ENCODE measurements around the gene HMOX1.
A peak's percentile ranks its signal among the peaks of the same experiment; 100 is the strongest.

The HMOX1 gene, protein sequence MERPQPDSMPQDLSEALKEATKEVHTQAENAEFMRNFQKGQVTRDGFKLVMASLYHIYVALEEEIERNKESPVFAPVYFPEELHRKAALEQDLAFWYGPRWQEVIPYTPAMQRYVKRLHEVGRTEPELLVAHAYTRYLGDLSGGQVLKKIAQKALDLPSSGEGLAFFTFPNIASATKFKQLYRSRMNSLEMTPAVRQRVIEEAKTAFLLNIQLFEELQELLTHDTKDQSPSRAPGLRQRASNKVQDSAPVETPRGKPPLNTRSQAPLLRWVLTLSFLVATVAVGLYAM

GRCh38 chr22:35380537-35381423, at the start of gene HMOX1:
HMOX1 (plus strand) TSS chr22:35381096; CDS start chr22:35381174, 78 bp downstream.
- DNase-seq = peak; percentile 46

DNA sequence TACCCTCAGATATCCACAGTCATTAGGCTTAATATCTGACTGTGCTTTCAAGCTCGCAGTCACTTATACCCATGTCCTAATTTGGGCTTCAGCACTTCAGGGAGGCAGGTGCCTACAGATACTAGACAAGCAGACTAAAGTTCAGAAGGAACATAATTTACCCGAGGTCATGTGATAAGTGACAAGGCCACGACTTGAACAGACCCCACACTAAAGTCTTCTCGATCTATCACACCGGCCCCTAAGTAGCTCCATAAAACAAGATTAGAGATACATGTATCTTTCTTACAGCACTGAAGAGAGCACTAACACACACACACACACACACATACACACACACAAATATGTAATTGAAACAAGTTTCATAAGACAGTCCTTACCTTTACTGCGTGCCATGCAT, 48.6 kb upstream of the HMOX1 start:
- no peak for DNase-seq

DNA sequence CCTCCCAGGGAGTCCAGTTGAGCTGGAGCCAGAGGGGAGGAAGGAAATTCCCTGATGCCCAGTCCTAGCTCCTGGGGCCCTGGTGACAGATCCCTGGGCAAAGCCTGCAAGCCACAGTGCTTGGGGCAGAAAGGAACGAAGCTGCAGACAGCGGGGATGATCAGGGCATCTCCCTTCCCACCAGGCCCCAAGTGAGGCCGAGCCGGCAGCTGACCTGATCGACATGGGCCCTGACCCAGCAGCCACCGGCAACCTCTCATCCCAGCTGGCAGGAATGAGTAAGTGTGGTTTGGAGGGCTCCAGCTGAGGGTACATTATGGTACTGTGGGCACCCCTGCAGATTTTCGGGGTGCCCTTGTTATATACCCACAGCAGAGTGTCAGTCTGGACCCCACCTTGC, 47.7 kb upstream of the HMOX1 start:
- no peak for DNase-seq

DNA sequence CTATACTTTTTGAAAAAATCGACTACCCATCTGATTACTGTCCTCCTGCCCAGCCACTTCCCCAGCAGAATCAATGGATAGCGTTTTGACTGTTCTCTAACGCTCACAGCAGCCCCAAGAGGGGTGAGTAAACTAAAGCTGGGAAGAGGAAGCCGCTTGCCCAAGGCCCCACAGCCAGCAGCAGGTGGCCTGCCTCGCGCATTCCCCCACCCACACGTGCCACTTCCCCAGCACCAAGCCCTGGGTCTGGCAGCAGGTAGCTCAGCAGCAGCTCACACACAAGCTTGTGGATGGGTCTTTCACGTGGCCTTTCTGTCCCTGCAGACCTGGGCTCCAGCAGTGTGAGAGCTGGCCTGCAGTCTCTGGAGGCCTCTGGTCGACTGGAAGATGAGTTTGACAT, 46.9 kb upstream of the HMOX1 start:
- DNase-seq = no peak

- no peak for DNase-seq
These were observed 45.4 kb upstream of the HMOX1 start for GRCh38 chr22:35335468-35335867.

GRCh38 chr22:35335936-35336781, 44.7 kb upstream of the HMOX1 start:
- no peak for DNase-seq

- DNase-seq = no peak
These were observed 43.0 kb upstream of the HMOX1 start for GRCh38 chr22:35337932-35338331.

GRCh38 chr22:35341090-35341874, 39.6 kb upstream of the HMOX1 start:
- DNase-seq = no peak

DNA sequence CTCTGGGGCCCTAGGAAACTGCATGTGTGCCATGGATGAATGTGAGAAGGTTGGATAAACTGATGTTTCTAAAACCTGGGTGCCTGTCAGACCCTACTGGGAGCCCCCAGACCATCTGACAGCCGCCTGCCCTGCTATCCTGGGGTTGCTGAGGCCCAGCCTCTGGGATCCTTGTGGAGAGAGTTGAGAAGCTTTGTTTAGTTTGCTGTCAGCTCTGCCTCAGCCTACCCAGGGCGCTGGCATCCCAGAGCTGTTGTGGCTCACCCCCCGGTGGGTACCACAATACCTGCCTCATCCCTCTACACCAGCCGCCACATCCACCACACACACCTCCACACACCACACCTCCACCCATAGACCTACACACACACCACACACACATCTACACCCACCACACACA, 38.5 kb upstream of the HMOX1 start:
- no peak for DNase-seq

- DNase-seq = no peak
These were observed 37.0 kb upstream of the HMOX1 start for GRCh38 chr22:35343664-35344550.

- DNase-seq = no peak
These were observed 35.8 kb upstream of the HMOX1 start for GRCh38 chr22:35344956-35345690.

DNA sequence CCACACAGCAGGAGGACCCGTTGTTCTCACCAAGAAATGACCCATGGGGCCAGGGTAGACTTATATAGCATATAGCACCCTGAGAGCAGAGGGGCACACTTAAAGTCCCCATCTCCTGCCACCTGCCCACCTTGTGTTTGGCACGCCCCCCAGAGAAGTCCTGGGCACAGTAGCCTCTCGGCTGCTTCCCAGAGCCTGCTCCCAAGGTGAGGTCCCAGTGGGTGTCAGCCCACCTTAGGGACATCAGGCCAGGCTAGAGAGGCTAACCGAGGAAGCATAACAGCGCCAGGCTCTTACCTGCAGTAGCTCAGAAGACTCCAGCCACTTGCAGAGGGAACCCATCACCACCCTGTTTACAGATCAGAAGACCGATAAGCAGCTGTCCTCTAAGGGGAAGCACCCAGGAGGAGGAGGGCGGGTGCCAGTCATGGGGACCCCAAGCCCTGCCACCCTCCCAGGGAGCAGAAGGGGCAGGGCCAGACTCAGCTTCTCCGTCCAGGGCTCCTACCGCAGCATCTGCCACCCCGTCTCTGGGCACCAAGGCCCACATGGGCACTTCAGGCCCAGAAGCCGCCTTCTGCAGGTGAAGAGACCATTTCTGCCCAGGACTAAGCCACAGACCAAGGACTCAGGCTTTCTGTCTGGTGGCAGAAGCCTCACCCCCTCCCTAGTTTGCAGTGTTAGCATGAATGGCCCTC, 34.9 kb upstream of the HMOX1 start:
- no peak for DNase-seq

DNA sequence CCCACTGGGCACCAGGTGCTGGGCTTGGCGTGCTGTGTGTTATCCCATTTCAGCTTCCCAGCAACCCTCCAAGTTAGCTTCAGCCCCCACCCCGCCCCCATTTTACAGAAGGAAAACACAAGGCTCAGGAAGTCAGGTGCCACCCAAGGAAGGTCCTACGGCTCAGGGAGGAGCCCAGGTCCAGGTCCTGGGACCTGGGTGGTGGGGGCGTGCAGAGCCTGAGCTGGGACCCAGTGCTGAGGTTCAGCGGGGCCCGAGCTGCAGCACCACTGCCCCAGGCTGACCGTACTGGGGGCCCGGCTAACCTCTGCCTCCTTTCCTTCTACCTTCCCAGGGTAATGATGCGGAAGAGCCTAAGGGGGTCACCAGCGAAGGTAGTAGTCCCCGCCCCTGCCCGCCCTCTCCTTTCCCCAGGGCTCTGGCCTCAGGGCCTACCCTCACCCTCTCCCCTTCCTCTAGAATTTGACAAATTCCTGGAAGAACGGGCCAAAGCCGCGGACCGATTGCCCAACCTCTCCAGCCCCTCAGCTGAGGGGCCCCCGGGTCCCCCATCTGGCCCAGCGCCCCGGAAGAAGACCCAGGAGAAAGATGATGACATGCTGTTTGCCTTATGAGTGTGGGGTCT, 34.2 kb upstream of the HMOX1 start:
- DNase-seq = no peak

GRCh38 chr22:35347462-35347861, 33.4 kb upstream of the HMOX1 start:
- no peak for DNase-seq

- no peak for DNase-seq
These were observed 32.8 kb upstream of the HMOX1 start for GRCh38 chr22:35348026-35348590.

GRCh38 chr22:35348703-35349102, 32.2 kb upstream of the HMOX1 start:
- no peak for DNase-seq

DNA sequence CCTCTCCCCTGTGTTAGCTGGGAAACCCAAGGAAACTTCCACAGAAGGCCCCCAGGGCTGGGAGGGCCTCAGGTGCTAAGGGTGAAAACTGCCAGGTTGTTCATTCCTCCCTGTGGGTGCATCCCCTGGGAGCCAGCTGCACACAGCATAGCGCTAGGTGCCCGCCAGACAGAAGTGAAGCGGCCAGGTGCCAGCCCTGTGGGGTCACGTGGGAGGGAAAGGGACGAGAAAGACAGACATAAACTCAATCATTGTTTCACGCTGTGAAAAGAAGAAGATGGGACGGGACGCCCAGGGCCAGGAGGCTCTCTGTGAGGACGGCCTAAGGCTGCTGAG, 31.6 kb upstream of the HMOX1 start:
- no peak for DNase-seq

DNA sequence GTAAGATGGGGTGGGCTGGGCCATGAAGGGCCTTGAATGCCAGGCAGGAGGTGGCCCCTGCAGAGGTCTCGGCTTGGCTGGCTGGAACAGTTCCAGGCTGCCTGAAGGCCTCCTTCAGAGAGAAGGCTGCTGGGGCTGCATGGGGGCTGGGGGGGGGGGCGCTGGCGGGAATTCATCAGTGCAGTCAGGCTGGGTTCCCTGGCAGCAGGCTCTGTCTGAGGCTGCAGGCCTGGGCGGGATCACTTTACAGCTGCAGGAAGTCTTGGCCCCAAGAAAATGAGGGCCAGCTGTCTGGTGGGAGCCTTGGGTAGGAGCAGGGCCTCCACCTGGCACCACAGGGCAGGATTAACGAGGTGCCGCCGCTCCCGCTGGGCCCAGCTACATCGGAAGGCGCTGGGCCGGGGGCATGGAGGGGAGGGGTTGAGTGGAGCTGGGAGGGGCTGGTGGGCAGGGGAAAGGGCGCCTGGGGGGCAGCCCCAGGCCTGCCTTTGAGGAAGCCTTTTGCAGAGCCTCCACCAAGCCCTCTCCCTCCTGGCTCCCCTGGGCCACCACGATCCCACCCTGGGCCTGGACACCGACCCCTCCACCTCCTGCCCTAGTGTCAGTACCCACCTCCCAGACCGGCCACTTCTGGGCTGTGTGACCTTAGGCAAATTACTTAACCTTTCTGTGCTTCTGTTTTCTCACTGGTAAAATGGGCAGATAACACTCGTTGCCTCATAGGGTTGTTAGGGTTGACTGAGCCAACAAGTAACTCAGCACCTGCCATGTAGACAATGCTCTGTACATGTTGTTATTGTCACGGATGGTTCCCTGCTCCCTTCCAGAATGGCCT, 31.0 kb upstream of the HMOX1 start:
- DNase-seq = peak; percentile 44
